HTR-8/SVneo (cell line): ENCODE results near the gene NFE2L2.
A peak's percentile ranks its signal among the peaks of the same experiment; 100 is the strongest.
"Not testable (repeated sequence)": the region's sequence is repeated elsewhere in the genome, so short reads cannot be mapped to it uniquely, and the experiment has no call there.

Experiments used
- DNase-seq: peaks from one replicate; pipeline ENCODE4 v3.0.0; 2011; ENCODE audit warnings: low spot score, mixed read lengths; ENCODE audit not compliant: insufficient read length
- FAIRE-seq: peaks from 2 replicates; lab custom pipeline; 2011; peaks lifted over from hg19 to GRCh38; lab: Jason Lieb, UNC

Gene NFE2L2

DNA sequence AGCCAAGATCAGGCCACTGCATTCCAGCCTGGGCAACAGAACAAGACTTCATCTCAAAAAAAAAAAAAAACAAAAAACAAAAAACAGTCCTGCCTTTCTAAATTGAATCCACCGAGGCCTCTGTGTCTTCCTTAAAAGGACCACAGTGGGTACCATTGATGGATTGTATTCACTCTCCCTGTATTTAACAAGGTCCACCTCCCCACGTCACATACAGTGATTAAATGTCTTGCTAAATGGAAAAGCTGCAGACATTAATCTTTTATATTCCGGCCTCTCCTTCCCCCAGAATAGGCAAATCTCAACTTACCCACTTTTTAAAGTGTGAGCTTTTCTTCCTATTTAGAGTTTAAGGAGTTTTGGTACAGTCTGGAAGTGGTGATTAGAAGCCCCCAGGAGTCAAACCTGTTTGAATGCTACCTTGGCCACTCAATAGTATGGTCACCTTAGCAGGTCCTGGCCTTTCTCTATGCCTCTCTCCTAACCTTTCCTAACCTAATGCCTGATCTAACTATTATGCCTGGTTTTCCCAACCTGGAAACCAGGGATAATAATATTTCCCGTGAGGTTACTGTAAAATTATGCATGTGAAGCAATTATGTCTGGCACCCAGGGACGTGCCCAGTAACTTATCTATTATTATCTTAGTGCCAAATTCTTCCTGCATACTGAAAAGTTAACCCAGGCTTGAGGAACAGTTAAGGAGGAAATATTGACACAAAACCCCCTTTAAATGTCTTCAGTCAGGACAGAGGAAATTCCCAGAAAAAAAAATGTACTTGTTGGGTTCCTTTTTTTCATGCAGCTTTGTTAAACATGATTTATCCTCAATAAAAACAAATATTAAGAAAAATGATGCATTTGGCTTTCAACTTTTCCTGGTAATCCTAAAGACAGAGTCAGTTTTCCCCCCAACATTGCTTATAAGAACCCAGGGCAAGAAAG lies 3.1 kb downstream of the NFE2L2 start:
- DNase-seq (no peak), FAIRE-seq (no peak)

- DNase-seq, result no peak
- no peak for FAIRE-seq
Measured at GRCh38 chr2:177260379-177260778, 4.1 kb downstream of the NFE2L2 start.

DNA sequence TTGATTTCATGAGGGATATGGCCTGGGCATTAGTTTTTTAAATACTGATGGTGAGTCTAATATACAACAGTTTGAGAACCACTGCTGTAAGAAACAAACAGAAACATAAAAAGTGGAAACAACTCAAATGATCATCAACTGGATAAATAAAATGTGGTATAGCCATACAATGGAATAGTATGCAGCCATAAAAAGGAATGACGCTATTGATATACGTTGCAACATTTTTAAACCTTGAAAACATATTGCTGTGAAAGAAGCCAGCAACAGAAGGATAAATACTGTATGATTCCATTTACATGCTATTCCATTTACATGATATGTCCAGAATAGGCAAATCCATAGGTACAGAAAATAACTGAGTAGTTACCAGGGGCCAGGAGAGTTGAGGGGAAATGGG lies 6.5 kb downstream of the NFE2L2 start:
- FAIRE-seq, result no peak
- no peak for DNase-seq

- DNase-seq (no peak), FAIRE-seq (no peak)
Measured at GRCh38 chr2:177257471-177257870, 7.1 kb downstream of the NFE2L2 start.

DNA sequence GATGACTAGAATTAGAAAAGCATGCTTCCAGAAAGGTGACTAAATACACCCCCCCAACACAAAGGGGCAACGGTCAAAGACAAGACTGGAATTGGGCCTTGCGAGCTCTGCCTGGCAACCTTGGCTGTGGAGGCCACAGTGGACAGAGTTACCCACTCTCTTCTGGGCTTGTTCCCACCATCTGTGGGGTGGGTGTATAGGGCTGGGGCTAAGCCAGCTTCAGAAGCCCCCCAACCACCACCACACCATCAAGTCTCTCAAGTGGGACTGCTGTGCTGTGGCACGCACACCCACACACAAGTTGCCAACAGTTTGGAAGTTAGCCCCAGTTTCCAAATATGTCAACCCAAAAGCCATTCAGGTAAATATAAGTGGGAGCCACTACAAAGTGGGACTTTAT lies 7.8 kb downstream of the NFE2L2 start:
- DNase-seq (no peak), FAIRE-seq (no peak)

- FAIRE-seq (no peak), DNase-seq (no peak)
Measured at GRCh38 chr2:177256026-177256425, 8.5 kb downstream of the NFE2L2 start.

GRCh38 chr2:177255227-177255601 lies 9.3 kb downstream of the NFE2L2 start:
- DNase-seq, result no peak
- FAIRE-seq, result no peak

- DNase-seq, result no peak
- no peak for FAIRE-seq
Measured at GRCh38 chr2:177254433-177255226, 9.9 kb downstream of the NFE2L2 start.

GRCh38 chr2:177253704-177254103 lies 10.8 kb downstream of the NFE2L2 start:
- FAIRE-seq, result no peak

DNA sequence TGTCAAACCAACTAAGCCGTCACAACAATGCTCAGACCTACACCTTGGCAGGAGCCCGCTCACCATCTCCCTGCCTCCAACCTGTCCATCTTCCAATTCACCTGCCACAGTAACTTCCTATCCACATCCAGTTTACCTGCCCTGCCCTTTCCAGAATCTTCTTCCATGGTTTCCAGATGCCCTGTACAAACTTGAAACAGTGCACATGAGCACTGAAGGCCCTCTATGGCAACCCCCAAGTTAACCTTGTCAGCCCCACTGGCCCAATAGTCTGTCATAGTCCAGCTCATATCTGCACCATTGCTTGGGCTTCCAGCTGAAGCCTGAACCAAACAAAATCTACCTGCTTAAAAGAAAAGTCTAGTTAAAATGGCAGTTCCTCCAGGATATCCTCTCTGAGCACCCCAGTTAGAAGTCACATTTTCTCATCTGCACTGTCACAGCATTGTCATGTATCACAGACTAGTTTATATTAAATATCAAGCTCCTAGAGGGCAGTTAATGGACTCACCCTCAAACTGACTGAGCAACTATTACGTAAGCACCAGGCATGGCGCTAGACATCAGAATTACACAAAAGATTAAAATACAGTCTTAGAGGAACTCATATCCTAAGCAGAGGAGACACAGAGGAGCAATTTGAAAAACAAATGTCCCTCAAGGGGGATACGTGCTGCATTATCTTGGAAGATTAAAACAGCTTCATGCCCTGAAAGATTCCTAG lies 11.6 kb downstream of the NFE2L2 start:
- FAIRE-seq (no peak), DNase-seq (no peak)

More at GRCh38 chr2:177253704-177254103, 10.8 kb downstream of the NFE2L2 start:
- no peak for DNase-seq

- DNase-seq (no peak), FAIRE-seq (no peak)
Measured at GRCh38 chr2:177251165-177251542, 13.4 kb downstream of the NFE2L2 start.

DNA sequence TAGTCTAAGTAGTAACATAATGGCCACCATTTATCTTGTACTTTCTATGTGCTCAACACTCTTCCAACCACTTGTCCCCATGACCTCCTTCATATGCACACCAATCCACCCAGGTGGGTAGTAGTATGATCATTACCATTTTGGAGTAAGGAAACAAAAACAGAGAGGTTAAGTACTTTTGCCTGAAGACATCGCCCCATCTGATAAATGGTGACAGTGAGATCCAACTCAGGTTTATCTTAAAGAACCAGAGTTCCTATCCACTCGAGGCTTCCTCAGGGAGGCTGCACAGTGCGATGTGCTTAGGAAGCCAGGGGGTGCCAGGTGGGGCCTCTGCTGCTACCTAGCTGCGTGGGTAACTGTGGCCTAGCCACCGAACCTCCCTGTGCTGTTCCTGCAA lies 14.1 kb downstream of the NFE2L2 start:
- FAIRE-seq, result no peak
- no peak for DNase-seq

- no peak for FAIRE-seq
- no peak for DNase-seq
Measured at GRCh38 chr2:177249038-177249437, 15.5 kb downstream of the NFE2L2 start.

DNA sequence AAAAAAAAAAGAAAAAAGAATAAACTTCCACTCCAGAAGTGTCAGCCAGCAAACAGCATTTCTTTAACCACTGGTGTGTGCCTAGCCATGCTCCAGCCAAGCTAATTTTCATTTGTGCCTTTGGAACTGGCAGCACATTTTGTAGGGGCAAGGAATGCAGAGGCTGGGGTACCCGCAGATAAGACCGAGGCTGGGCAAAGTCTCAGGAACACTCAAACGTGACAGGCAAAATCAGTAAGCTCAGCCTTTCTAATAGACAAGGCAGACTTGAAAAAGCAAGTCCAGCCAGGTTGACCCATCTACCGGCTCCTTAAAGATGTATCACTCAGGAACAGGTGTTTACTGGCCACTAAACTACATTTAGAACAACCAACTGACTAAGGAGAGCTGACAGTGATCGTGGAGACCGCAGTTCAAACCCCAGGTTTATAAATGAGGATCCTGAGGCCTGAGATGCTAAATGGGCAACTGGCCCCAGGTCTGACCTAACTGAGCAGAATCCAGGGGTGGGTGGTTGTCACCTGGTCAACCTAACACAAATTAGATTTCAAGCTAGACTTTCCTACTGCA lies 16.7 kb downstream of the NFE2L2 start:
- no peak for FAIRE-seq
- no peak for DNase-seq

GRCh38 chr2:177246523-177247030 lies 17.9 kb downstream of the NFE2L2 start:
- FAIRE-seq, DNase-seq: not testable (repeated sequence)

DNA sequence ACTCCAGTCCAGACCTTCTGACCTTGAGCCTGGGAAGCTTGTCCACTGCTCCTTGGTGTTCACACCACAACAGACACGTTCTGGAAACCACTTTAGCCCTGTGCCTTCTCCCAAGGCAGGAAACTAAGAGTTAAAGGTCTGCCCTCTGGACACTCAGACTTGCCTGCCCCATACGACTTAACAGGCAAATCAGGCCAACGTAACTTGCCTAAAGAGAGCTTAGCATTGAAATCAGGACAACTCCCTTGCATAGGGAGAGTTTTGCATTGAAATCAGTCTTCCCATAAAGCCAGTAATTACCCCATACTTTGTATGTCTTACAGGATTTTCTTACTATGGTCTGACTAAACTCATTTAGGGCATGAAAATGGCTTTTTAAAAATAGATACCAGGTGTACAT lies 18.5 kb downstream of the NFE2L2 start:
- FAIRE-seq, result no peak

GRCh38 chr2:177245010-177245422 lies 19.5 kb downstream of the NFE2L2 start:
- DNase-seq (peak; percentile 80), FAIRE-seq (no peak)

More for the DNA sequence above, 18.5 kb downstream of the NFE2L2 start:
- no peak for DNase-seq

DNA sequence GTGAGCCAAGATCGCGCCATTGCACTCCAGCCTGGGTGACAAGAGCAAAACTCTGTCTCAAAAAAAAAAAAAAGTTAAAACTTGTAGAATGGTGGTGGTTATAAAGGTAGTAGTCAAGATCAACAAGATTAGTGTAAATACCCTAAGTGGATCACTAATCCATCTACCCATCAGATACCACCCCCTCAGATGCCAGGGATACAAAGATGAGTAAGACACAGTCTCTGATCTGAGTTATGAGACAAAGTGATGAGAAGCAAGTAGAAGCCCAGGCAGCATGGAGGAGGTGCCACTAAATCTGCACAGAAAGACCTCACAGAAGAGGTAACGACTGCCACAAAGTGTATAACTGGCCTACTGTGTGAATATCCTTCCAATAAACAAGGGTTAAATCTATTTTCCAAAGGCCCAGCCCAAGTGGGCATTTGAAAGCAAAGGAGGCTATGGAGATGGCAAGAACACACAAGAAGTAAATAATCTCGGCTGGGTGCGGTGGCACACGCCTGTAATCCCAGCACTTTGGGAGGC lies 20.2 kb downstream of the NFE2L2 start:
- DNase-seq (no peak), FAIRE-seq (no peak)

DNA sequence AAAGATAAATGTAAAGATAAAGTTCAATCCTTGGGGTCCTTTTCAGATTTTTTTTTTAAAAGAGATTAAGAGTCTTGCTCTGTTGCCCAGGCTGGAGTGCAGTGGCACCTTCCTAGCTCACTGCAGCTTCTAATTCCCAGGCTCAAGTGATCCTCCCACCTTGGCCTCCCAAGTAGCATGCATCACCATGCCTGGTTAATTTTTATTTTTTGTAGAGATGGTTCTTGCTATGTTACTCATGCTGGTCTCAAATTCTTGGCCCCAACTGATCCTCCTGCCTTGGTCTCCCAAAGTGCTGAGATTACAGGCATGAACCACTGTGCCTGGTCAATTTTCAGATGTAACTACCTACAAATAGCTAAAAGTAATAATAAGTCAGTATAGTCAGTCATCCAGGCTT lies 21.1 kb downstream of the NFE2L2 start:
- DNase-seq (no peak), FAIRE-seq (no peak)

- no peak for FAIRE-seq
- no peak for DNase-seq
Measured at GRCh38 chr2:177243073-177243472, 21.5 kb downstream of the NFE2L2 start.
